SK-N-SH (cell line): Measurements from ENCODE around the gene ENPP5. TPM values are rescaled to one million over a fixed set of nuclear protein-coding genes. Genes with fewer than 3 reads are reported as not detected.

Source experiments
- CTCF ChIA-PET: fragments of 300-600, 350-600 bp; formaldehyde crosslinking; extraction: SDS; loops from one replicate; lab custom pipeline; 2021; lab: Yijun Ruan, JAX
- POLR2A ChIA-PET: fragments of 350-600 bp; sonication (Branson Sonifier 250); formaldehyde crosslinking; extraction: SDS; loops from one replicate; lab custom pipeline; 2020; ENCODE audit warnings: antibody characterized with exemption, inconsistent platforms; lab: Yijun Ruan, JAX
- DNase-seq: peaks from one replicate; pipeline ENCODE4 v3.0.0; 2012
- H2AFZ ChIP-seq: fragments of 200-600 bp; sonication (generic); 2 replicates; pipeline ENCODE4 v1.8.1; 2016; ENCODE audit warnings: antibody characterized with exemption, mild to moderate bottlenecking, low read depth
- H3F3A ChIP-seq: fragments of 200-600 bp; sonication (generic); replicated peaks from 2 replicates; pipeline ENCODE3; 2016; ENCODE audit warnings: antibody characterized with exemption, mild to moderate bottlenecking; ENCODE audit not compliant: insufficient read depth
- H3K27ac ChIP-seq, 2 experiments: fragments of 200-500 bp in 1 of 2; fragments of 200-600 bp in 1 of 2; sonication (Bioruptor generic) in 1 of 2; sonication (generic), shearing (Covaris generic) in 1 of 2; 2 replicates each; pipeline versions ENCODE4 v1.5.1 to v1.6.1; 2014 to 2016; ENCODE audit warnings: low read depth in 2 of 2, inconsistent platforms in 1 of 2, low read length in 1 of 2, mild to moderate bottlenecking in 1 of 2, mixed read lengths in 1 of 2
- H3K27me3 ChIP-seq: fragments of 200-600 bp; sonication (generic), shearing (Covaris generic); 2 replicates; pipeline ENCODE4 v1.6.1; 2016; ENCODE audit warnings: mixed run types; ENCODE audit not compliant: insufficient read depth
- H3K36me3 ChIP-seq, 2 experiments: fragments of 200-500 bp in 1 of 2; fragments of 200-600 bp in 1 of 2; sonication (Bioruptor generic) in 1 of 2; sonication (generic) in 1 of 2; replicated peaks in 1 of 2; 2 replicates each; pipeline versions ENCODE3 to v1.5.1; 2014 to 2016; ENCODE audit warnings: low read length in 1 of 2, mild to moderate bottlenecking in 1 of 2; ENCODE audit not compliant: insufficient read depth in 2 of 2, control insufficient read depth in 1 of 2
- H3K4me1 ChIP-seq, 2 experiments: fragments of 200-500 bp in 1 of 2; fragments of 200-600 bp in 1 of 2; sonication (Bioruptor generic) in 1 of 2; sonication (generic), shearing (Covaris generic) in 1 of 2; 2 replicates each; pipeline versions ENCODE4 v1.5.1 to v1.6.1; 2014 to 2016; ENCODE audit warnings: low read depth in 1 of 2, low read length in 1 of 2, mixed run types in 1 of 2; ENCODE audit not compliant: insufficient read depth in 2 of 2, control insufficient read depth in 1 of 2
- H3K4me2 ChIP-seq: fragments of 200-600 bp; sonication (generic), shearing (Covaris generic); 2 replicates; pipeline ENCODE4 v1.6.1; 2017; ENCODE audit warnings: mixed run types
- H3K4me3 ChIP-seq, 2 experiments: fragments of 200-500 bp in 1 of 2; fragments of 200-600 bp in 1 of 2; sonication (Bioruptor generic) in 1 of 2; sonication (generic), shearing (Covaris generic) in 1 of 2; 2 replicates each; pipeline versions ENCODE4 v1.5.1 to v1.8.1; 2014 to 2016; ENCODE audit warnings: low read depth in 2 of 2, inconsistent platforms in 1 of 2, low read length in 1 of 2, mild to moderate bottlenecking in 1 of 2, mixed read lengths in 1 of 2, moderate library complexity in 1 of 2
- H3K79me2 ChIP-seq: fragments of 200-600 bp; sonication (generic); 2 replicates; pipeline ENCODE4 v1.8.1; 2017; ENCODE audit warnings: mild to moderate bottlenecking; ENCODE audit not compliant: insufficient read depth
- H3K9ac ChIP-seq: fragments of 200-600 bp; sonication (generic); 2 replicates; pipeline ENCODE4 v1.6.1; 2017; ENCODE audit warnings: mixed run types
- H3K9me2 ChIP-seq: fragments of 200-600 bp; sonication (generic); 2 replicates; pipeline ENCODE4 v1.6.1; 2017; ENCODE audit warnings: mixed run types
- H3K9me3 ChIP-seq: fragments of 200-600 bp; sonication (generic); 2 replicates; pipeline ENCODE4 v1.6.1; 2017; ENCODE audit warnings: mixed run types, mild to moderate bottlenecking, moderate library complexity
- H4K20me1 ChIP-seq: fragments of 200-600 bp; sonication (generic); 2 replicates; pipeline ENCODE4 v1.6.1; 2017; ENCODE audit warnings: mild to moderate bottlenecking, mixed run types; ENCODE audit not compliant: insufficient read depth
- CHD2 ChIP-seq: fragments of 150-350 bp; IDR thresholded peaks from 2 replicates; pipeline ENCODE4 v1.6.1; 2018; ENCODE audit warnings: low read length; ENCODE audit not compliant: partially characterized antibody
- CTCF ChIP-seq: fragments of 200-600 bp; sonication (generic); IDR thresholded peaks from 2 replicates; pipeline ENCODE4 v1.6.1; 2017; ENCODE audit warnings: antibody characterized with exemption, mild to moderate bottlenecking, moderate library complexity
- FOSL2 ChIP-seq: IDR thresholded peaks from 2 replicates; pipeline ENCODE4 v1.4.0; 2012; ENCODE audit warnings: low read depth, mild to moderate bottlenecking, moderate library complexity, borderline replicate concordance
- FOXJ3 ChIP-seq: sonication (generic); formaldehyde crosslinking; IDR thresholded peaks from 2 replicates; pipeline ENCODE4 v1.5.1; 2020; ENCODE audit warnings: mild to moderate bottlenecking, missing genetic modification reagents
- MAX ChIP-seq: IDR thresholded peaks from 2 replicates; pipeline ENCODE4 v1.4.0; 2012; ENCODE audit warnings: low read depth
- MEF2A ChIP-seq: IDR thresholded peaks from 2 replicates; pipeline ENCODE4 v1.4.0; 2012; ENCODE audit warnings: low read depth, borderline replicate concordance
- MXI1 ChIP-seq: IDR thresholded peaks from 2 replicates; pipeline ENCODE4 v1.6.1; 2012; ENCODE audit warnings: mild to moderate bottlenecking, low read depth, low read length, improper control_type of control experiment
- NRF1 ChIP-seq: IDR thresholded peaks from 2 replicates; pipeline ENCODE4 v1.6.1; 2012; ENCODE audit warnings: low read depth, mild to moderate bottlenecking, low read length
- PBX3 ChIP-seq: IDR thresholded peaks from 2 replicates; pipeline ENCODE4; 2012
- POLR2AphosphoS5 ChIP-seq: IDR thresholded peaks from 2 replicates; pipeline ENCODE4 v1.6.1; 2012; ENCODE audit warnings: low read depth, low read length
- RAD21 ChIP-seq: IDR thresholded peaks from 2 replicates; pipeline ENCODE4 v1.6.1; 2012; ENCODE audit warnings: mild to moderate bottlenecking, low read length
- RXRA ChIP-seq: IDR thresholded peaks from 2 replicates; pipeline ENCODE4 v1.4.0; 2012; ENCODE audit warnings: low read depth, mild to moderate bottlenecking, borderline replicate concordance
- SIN3A ChIP-seq: IDR thresholded peaks from 2 replicates; pipeline ENCODE4 v1.6.1; 2012; ENCODE audit warnings: low read depth, mild to moderate bottlenecking, low read length, moderate library complexity, borderline replicate concordance
- SMC3 ChIP-seq: IDR thresholded peaks from 2 replicates; pipeline ENCODE4 v1.6.1; 2012; ENCODE audit warnings: low read depth, low read length, improper control_type of control experiment
- TAF1 ChIP-seq: IDR thresholded peaks from 2 replicates; pipeline ENCODE4 v1.6.1; 2012; ENCODE audit warnings: low read depth, mild to moderate bottlenecking, low read length, moderate library complexity, borderline replicate concordance
- TCF12 ChIP-seq: IDR thresholded peaks from 2 replicates; pipeline ENCODE4 v1.4.0; 2012
- USF1 ChIP-seq: IDR thresholded peaks from 2 replicates; pipeline ENCODE4 v1.4.0; 2012; ENCODE audit warnings: low read depth, borderline replicate concordance
- USF2 ChIP-seq: fragments of 150-350 bp; IDR thresholded peaks from 2 replicates; pipeline ENCODE4 v1.6.1; 2017; ENCODE audit warnings: antibody characterized with exemption, low read length, low read depth, borderline replicate concordance
- YY1 ChIP-seq: IDR thresholded peaks from 2 replicates; pipeline ENCODE4 v1.4.0; 2012; ENCODE audit warnings: low read depth, mild to moderate bottlenecking
- WGBS: methylation state at CpG from one replicate; pipeline ENCODE4 v1.1.6; 2017; ENCODE audit warnings: low lambda C conversion rate; 5-methylcytosine and 5-hydroxymethylcytosine counted together
- polyA plus RNA-seq, 3 experiments: library from polyadenylated mRNA; depleted of rRNA; stranded (reverse); fragments of >200 nt; gene quantifications; 2 replicates each; pipeline ENCODE4 v1.2.3, GENCODE V29; 2012
- TF ChIP-seq, protein P1 (sequence below): fragments of 150-350 bp; IDR thresholded peaks from 2 replicates; pipeline ENCODE4 v1.6.1; 2016; ENCODE audit warnings: mild to moderate bottlenecking, low read depth, low read length

ENPP5 gene
- polyA plus RNA-seq, 1 of the 3 experiments (the other 2 are of a cell fraction): not detected

- Histone ChIP-seq H3K27me3 (peaks cover 7% of the 10 kb centered on the region; the same call in 1 of the 2 replicates), H3K36me3 (no peaks in the 10 kb centered on the region), H3K9ac (no peak overlapping the region), H3K9me2 (no peaks in the 10 kb centered on the region), H4K20me1 (no peaks in the 10 kb centered on the region), H2AFZ (no peak overlapping the region), H3F3A (no peaks in the 10 kb centered on the region), H3K79me2 (no peaks in the 10 kb centered on the region), H3K4me3 (no peak overlapping the region), H3K4me1 (no peaks in the 10 kb centered on the region), H3K27ac (no peak overlapping the region), H3K4me2 (no peak overlapping the region), H3K9me3 (no peaks in the 10 kb centered on the region)
- 0% methylated on average over 2 of the region's 2 CpGs for WGBS
- DNase-seq: no peak
- CTCF ChIA-PET: no interaction called here
- POLR2A ChIA-PET: no interaction called here
- TF ChIP-seq, protein P1, sequence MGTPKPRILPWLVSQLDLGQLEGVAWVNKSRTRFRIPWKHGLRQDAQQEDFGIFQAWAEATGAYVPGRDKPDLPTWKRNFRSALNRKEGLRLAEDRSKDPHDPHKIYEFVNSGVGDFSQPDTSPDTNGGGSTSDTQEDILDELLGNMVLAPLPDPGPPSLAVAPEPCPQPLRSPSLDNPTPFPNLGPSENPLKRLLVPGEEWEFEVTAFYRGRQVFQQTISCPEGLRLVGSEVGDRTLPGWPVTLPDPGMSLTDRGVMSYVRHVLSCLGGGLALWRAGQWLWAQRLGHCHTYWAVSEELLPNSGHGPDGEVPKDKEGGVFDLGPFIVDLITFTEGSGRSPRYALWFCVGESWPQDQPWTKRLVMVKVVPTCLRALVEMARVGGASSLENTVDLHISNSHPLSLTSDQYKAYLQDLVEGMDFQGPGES: no peak
- TF ChIP-seq FOSL2 (no peak), POLR2AphosphoS5 (no peak), USF2 (no peak), MEF2A (no peak), CHD2 (no peak), PBX3 (no peak), TCF12 (no peak), SIN3A (no peak), CTCF (no peak), SMC3 (no peak), TAF1 (no peak), RXRA (no peak), YY1 (no peak), MAX (no peak), MXI1 (no peak), NRF1 (no peak), USF1 (no peak), FOXJ3 (CRISPR knock-in tag) (no peak), RAD21 (no peak)
Observed at GRCh38 chr6:46116289-46116688, 54.5 kb downstream of the ENPP5 start.
